ENCODE results near the gene LARP4B. TPM values are rescaled to one million over a fixed set of nuclear protein-coding genes. Genes with fewer than 3 reads are reported as not detected.

Gene LARP4B
- total RNA-seq, 1 donor from 2014 or later = 58.4 TPM

DNA sequence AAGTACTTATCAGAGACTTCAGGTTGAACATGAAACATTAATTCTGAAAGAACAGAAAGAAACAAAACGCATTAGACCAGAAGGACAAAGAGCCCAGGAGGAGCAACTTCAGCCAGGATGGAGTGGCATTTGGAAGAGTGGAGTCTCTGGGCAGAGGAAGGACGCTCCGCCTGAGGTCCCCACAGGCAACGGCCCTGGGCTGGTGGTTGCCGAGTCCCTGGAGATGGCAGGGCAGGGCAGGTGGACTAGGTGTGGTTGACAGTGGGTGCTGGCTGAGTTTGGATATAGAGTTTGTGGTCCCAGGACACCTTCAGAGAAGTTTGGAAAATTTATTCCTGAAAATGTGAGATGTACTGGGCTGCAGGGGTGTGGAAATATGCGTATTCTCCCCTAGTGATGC is 27.4 kb upstream of the LARP4B start:
- no peak for DNase-seq (ENCODE audit: low read depth)

DNA sequence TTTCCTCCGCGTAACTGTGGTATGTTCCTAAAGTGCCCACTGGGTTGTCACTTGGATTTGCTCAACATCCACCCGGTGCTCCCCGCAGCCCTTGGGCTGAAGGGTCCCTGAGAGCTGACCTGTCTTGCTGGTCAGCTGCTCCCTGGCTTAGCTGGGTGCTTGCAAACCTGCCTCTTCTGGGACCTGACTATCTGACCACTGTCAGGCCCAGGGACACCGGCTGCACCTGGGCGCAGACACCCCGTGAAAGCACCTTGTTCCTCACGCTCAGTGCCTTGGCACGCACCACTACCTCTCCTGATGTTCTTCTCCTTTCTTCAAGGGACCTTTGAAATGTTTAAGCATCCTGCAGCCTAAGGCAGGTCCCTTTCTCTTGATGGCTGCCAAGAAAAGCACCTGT is 26.6 kb upstream of the LARP4B start:
- TF ChIP-seq, protein P1, sequence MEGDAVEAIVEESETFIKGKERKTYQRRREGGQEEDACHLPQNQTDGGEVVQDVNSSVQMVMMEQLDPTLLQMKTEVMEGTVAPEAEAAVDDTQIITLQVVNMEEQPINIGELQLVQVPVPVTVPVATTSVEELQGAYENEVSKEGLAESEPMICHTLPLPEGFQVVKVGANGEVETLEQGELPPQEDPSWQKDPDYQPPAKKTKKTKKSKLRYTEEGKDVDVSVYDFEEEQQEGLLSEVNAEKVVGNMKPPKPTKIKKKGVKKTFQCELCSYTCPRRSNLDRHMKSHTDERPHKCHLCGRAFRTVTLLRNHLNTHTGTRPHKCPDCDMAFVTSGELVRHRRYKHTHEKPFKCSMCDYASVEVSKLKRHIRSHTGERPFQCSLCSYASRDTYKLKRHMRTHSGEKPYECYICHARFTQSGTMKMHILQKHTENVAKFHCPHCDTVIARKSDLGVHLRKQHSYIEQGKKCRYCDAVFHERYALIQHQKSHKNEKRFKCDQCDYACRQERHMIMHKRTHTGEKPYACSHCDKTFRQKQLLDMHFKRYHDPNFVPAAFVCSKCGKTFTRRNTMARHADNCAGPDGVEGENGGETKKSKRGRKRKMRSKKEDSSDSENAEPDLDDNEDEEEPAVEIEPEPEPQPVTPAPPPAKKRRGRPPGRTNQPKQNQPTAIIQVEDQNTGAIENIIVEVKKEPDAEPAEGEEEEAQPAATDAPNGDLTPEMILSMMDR (conservative IDR thresholded peaks at IDR 0.05; ENCODE audit: low read depth, low read length) = no peak
- no peak for DNase-seq (ENCODE audit: low read depth)
- no peak overlapping the region for H3K4me3 ChIP-seq (ENCODE audit: low read depth, low read length)

More for the DNA sequence above, 27.4 kb upstream of the LARP4B start:
- TF ChIP-seq, protein P1 (conservative IDR thresholded peaks at IDR 0.05; ENCODE audit: low read depth, low read length) = no peak
- H3K4me3 ChIP-seq (ENCODE audit: low read depth, low read length) = no peak overlapping the region

DNA sequence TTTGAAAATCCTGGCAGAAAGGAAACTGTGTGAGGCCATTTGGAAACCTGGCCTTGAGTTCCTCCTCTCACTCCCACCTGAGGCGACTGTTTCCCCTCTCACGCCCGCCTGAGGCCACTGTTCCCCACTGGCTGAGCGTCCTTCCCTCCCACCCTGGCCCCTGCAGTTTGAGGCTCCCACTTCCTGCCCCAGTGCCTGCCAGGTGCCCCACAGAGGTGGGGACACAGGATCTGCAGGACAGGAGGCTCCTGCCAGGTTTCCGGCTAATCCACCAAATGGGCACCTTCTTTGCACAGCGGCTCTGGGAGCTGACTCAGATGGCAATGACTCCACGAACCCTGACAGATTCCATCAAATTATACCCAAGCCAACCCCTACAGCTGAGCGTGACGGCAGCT is 24.3 kb upstream of the LARP4B start:
- TF ChIP-seq, protein P1 (conservative IDR thresholded peaks at IDR 0.05; ENCODE audit: low read depth, low read length) = no peak
- no peak overlapping the region for H3K4me3 ChIP-seq (ENCODE audit: low read depth, low read length)
- DNase-seq (ENCODE audit: low read depth) = no peak

DNA sequence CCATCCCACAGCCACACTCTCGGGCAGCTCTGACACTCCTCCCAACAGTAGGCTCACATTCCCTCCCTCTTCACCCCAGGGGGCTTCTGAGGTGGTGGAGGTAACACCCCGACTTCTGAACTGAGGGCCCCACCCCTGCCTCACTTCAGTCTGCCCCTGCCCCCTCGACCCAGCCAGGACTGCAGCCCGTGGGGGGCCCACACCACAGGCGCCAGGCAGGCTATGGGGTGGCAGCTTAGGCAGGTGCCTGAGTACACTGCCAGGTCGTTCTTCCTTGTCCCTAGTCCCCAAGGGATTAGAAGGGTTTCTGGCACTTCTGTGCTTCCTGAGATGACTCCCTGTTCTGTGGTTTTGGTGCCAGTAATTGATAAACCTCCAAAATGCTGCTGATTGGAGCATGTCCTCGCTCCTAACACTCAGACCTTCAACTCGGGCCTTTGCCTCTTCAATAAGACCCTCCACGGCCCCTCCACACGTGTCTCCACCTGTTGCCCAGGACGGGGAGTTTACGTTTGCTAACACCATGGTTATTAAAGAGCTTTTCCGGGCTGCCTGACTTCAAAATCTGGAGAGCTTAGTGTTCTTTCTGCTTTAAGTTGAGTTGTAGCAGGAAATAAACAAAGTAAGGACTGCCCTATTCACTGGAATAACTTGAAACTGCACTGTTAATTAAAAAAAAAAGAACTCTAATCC is 23.8 kb upstream of the LARP4B start:
- TF ChIP-seq, protein P1 (conservative IDR thresholded peaks at IDR 0.05; ENCODE audit: low read depth, low read length) = no peak
- DNase-seq (ENCODE audit: low read depth) = no peak
- H3K4me3 ChIP-seq (ENCODE audit: low read depth, low read length) = no peak overlapping the region

DNA sequence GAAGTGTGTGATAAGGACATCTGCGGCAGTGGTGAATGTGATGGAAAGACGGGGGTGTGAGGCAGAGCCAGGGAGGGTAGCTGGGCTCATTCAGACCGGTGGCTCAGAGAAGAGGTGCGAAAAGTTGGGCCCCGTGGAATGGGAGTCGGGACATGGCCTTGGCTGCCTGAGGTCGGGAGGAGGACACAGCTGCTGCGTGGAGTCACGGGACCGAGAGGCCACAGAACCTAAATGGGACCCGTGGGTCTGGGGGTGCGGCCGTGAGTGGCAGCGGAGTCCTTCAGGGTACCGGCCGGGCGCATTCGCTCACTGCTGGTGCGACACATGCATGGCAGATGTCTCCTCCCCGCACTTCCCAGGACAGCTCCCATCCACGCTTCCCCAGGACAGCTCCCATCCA is 22.9 kb upstream of the LARP4B start:
- TF ChIP-seq, protein P1 (conservative IDR thresholded peaks at IDR 0.05; ENCODE audit: low read depth, low read length) = no peak
- no peak for DNase-seq (ENCODE audit: low read depth)
- no peak overlapping the region for H3K4me3 ChIP-seq (ENCODE audit: low read depth, low read length)

DNA sequence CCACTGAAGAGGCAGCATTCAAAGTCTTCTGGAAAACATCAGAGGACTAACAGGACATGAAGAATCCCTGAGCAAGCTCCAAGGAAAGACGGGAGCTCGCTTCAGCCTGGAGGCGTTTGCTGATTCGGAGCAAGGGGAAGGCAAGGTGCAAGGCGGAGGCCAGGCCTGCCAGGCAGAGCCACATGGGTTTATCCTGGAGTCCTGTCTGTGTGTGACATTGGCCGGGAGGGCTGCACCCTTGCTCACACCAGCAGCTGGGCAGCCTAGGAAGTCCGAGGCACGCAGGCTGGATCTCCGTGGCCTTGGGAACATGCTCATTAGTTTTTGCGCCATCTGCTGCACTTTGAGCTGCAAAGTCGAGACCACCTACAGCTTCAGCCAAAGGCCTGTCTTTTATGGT is 22.3 kb upstream of the LARP4B start:
- TF ChIP-seq, protein P1 (conservative IDR thresholded peaks at IDR 0.05; ENCODE audit: low read depth, low read length) = no peak
- no peak for DNase-seq (ENCODE audit: low read depth)

DNA sequence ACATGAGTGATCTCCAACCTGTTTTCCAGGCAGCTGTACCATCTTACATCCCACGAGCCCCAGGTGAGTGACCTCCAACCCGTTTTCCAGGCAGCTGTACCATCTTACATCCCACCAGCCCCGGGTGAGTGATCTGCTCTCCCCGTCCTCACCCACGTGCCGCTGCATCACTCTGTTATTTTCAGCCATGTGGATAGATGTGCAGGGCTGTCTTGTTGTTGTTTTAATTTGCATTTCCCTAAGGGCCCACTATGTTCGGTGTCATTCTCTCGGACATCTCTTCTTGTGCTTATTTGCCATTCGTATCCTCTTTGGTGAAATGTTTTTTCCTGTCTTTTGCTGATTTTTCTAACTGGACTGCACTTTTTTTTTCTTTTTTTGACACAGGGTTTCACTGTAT is 17.9 kb upstream of the LARP4B start:
- DNase-seq (ENCODE audit: low read depth) = no peak
- H3K4me3 ChIP-seq (ENCODE audit: low read depth, low read length) = no peak overlapping the region
- TF ChIP-seq, protein P1 (conservative IDR thresholded peaks at IDR 0.05; ENCODE audit: low read depth, low read length) = no peak

More for the DNA sequence above, 22.3 kb upstream of the LARP4B start:
- no peak overlapping the region for H3K4me3 ChIP-seq (ENCODE audit: low read depth, low read length)
